Fibroblast of lung (primary cell): ENCODE data around the gene TMEM139. TPM values are rescaled to one million over a fixed set of nuclear protein-coding genes. Genes with fewer than 3 reads are reported as not detected.
A peak's percentile ranks its signal among the peaks of the same experiment; 100 is the strongest.

Experiments
- DNase-seq, 2 donors: peaks; one replicate each; pipeline versions ENCODE4 v3.0.0 to v3.0.0-alpha.2; 2010; ENCODE audit warnings: low read depth in 2 of 2
- H2AFZ ChIP-seq: 2 replicates; pipeline ENCODE4 v1.5.1; 2012; ENCODE audit warnings: low read length, control low read depth, inconsistent platforms
- H3K27ac ChIP-seq: 2 replicates; pipeline ENCODE4 v1.5.1; 2011; ENCODE audit warnings: low read length, control low read depth; ENCODE audit not compliant: insufficient read depth
- H3K27me3 ChIP-seq: 2 replicates; pipeline ENCODE4 v1.5.1; 2011; ENCODE audit warnings: mild to moderate bottlenecking, low read length; ENCODE audit not compliant: control insufficient read depth, insufficient read depth
- H3K36me3 ChIP-seq: 2 replicates; pipeline ENCODE4 v1.5.1; 2011; ENCODE audit warnings: low read length; ENCODE audit not compliant: control insufficient read depth, insufficient read depth
- H3K4me1 ChIP-seq: 2 replicates; pipeline ENCODE4 v1.5.1; 2011; ENCODE audit warnings: low read length; ENCODE audit not compliant: control insufficient read depth, insufficient read depth; ENCODE audit errors: extremely low read depth
- H3K4me2 ChIP-seq: 2 replicates; pipeline ENCODE4 v1.5.1; 2011; ENCODE audit warnings: low read length, control low read depth; ENCODE audit not compliant: insufficient read depth; ENCODE audit errors: extremely low read depth
- H3K4me3 ChIP-seq, 4 experiments: fragments of 200-600 bp in 1 of 4; sonication (generic) in 1 of 4; replicated peaks in 1 of 4; 2 replicates each; pipeline ENCODE4 v1.5.1; 2011 to 2016; ENCODE audit warnings: low read length in 4 of 4, low read depth in 3 of 4, mild to moderate bottlenecking in 3 of 4, control low read depth in 2 of 4, inconsistent platforms in 1 of 4, mixed read lengths in 1 of 4; ENCODE audit not compliant: insufficient read depth in 1 of 4; ENCODE audit errors: control extremely low read depth in 1 of 4
- H3K79me2 ChIP-seq: 2 replicates; pipeline ENCODE4 v1.5.1; 2012; ENCODE audit warnings: mild to moderate bottlenecking, low read length, inconsistent platforms; ENCODE audit not compliant: control insufficient read depth, insufficient read depth
- H3K9ac ChIP-seq: 2 replicates; pipeline ENCODE4 v1.5.1; 2011; ENCODE audit warnings: mild to moderate bottlenecking, low read length, control low read depth; ENCODE audit not compliant: insufficient read depth
- H3K9me3 ChIP-seq: 2 replicates; pipeline ENCODE4 v1.5.1; 2012; ENCODE audit warnings: low read depth, low read length; ENCODE audit not compliant: control insufficient read depth, insufficient read depth
- H4K20me1 ChIP-seq: 2 replicates; pipeline ENCODE4 v1.5.1; 2011; ENCODE audit warnings: low read length; ENCODE audit not compliant: control insufficient read depth, insufficient read depth; ENCODE audit errors: extremely low read depth
- CTCF ChIP-seq, 2 donors: IDR thresholded peaks in 1 of 2; conservative IDR thresholded peaks in 1 of 2; 1 replicate in 1 of 2; 2 replicates in 1 of 2; pipeline ENCODE4 v1.5.1; 2011 to 2012; ENCODE audit warnings: low read length in 2 of 2, control low read depth in 1 of 2, inconsistent platforms in 1 of 2, low read depth in 1 of 2, mild to moderate bottlenecking in 1 of 2
- EZH2 ChIP-seq: IDR thresholded peaks from 2 replicates; pipeline ENCODE4 v1.5.1; 2012; ENCODE audit warnings: low read length, control low read depth, mild to moderate bottlenecking; ENCODE audit errors: missing control alignments
- polyA plus RNA-seq, 2 donors: library from polyadenylated mRNA; depleted of rRNA in 1 of 2; stranded (reverse) in 1 of 2; unstranded in 1 of 2; fragments of >200 nt; gene quantifications; 2 replicates each; pipeline ENCODE4 v1.2.1, GENCODE V29; 2011 to 2012; ENCODE audit warnings: missing spikeins in 1 of 2
- total RNA-seq: library from RNA; depleted of rRNA; stranded (reverse); fragments of >200 nt; gene quantifications from 2 replicates; pipeline ENCODE4 v1.2.1, GENCODE V29; 2014

Gene TMEM139
- total and polyA plus RNA-seq, 2 donors (not counting 1 experiment from before 2014, with no cell fraction given), result not detected

DNA sequence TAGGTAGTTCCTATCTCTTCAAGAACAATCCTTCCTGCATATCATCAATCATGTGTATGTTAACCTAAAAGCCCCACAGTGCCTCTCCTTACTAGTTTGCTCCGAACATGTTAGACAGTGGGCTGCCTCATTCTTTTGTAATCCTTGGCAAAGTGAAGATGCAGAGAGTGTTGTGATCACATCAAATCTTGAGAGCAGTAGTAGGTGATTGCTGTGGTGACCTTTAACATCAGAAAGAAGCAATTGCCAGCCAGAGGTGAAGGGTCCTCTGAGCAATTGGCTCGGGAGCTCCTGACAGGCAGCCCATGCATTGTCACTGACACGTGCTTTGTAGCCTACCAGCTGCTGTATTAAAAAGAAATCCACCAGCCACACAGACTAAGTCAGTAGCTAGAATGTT lies 41.1 kb upstream of the TMEM139 start:
- TF ChIP-seq CTCF (conservative IDR thresholded peaks at IDR 0.05 in 1 of 2, IDR thresholded peaks at IDR 0.05 in 1 of 2; ENCODE audit: low read depth in 1 of 2, low read length in 2 of 2) (no peak), EZH2 (no peak)
- H3K4me2 ChIP-seq, result no peak overlapping the region
- DNase-seq, result peak in 1 of 2 donors; percentile 16
- no peak overlapping the region for H3K4me3 ChIP-seq
- peaks cover 2% of the 10 kb centered on the region for H3K27me3 ChIP-seq
- H3K9me3 ChIP-seq, result no peaks in the 10 kb centered on the region
- H4K20me1 ChIP-seq, result no peaks in the 10 kb centered on the region
- no peaks in the 10 kb centered on the region for H3K36me3 ChIP-seq
- no peak overlapping the region for H3K9ac ChIP-seq
- H2AFZ ChIP-seq, result no peak overlapping the region
- H3K4me1 ChIP-seq, result peaks cover 2% of the 10 kb centered on the region
- H3K27ac ChIP-seq, result no peak overlapping the region
- H3K79me2 ChIP-seq, result no peaks in the 10 kb centered on the region

- Histone ChIP-seq H3K9me3 (no peaks in the 10 kb centered on the region), H3K9ac (no peak overlapping the region), H2AFZ (no peak overlapping the region), H3K4me3 (no peak overlapping the region), H3K4me2 (no peak overlapping the region), H4K20me1 (no peaks in the 10 kb centered on the region), H3K4me1 (peaks cover 2% of the 10 kb centered on the region), H3K36me3 (no peaks in the 10 kb centered on the region), H3K27me3 (peaks cover 2% of the 10 kb centered on the region), H3K79me2 (no peaks in the 10 kb centered on the region), H3K27ac (no peak overlapping the region)
- no peak for TF ChIP-seq CTCF (conservative IDR thresholded peaks at IDR 0.05 in 1 of 2, IDR thresholded peaks at IDR 0.05 in 1 of 2; ENCODE audit: low read depth in 1 of 2, low read length in 2 of 2)
- TF ChIP-seq EZH2, result no peak
- DNase-seq, result no peak
Measured at GRCh38 chr7:143244321-143244720, 40.4 kb upstream of the TMEM139 start.

- H3K79me2 ChIP-seq, result no peaks in the 10 kb centered on the region
- no peak overlapping the region for H3K4me3 ChIP-seq
- no peak overlapping the region for H3K4me2 ChIP-seq
- H3K27ac ChIP-seq, result no peak overlapping the region
- H3K27me3 ChIP-seq, result peaks cover 2% of the 10 kb centered on the region
- H3K36me3 ChIP-seq, result no peaks in the 10 kb centered on the region
- no peaks in the 10 kb centered on the region for H3K9me3 ChIP-seq
- peak in 1 of 2 donors; percentile 15 for DNase-seq
- no peak for TF ChIP-seq CTCF (conservative IDR thresholded peaks at IDR 0.05 in 1 of 2, IDR thresholded peaks at IDR 0.05 in 1 of 2; ENCODE audit: low read depth in 1 of 2, low read length in 2 of 2)
- no peak for TF ChIP-seq EZH2
- no peak overlapping the region for H2AFZ ChIP-seq
- no peaks in the 10 kb centered on the region for H4K20me1 ChIP-seq
- no peak overlapping the region for H3K9ac ChIP-seq
- peaks cover 2% of the 10 kb centered on the region for H3K4me1 ChIP-seq
Measured at GRCh38 chr7:143245123-143245522, 39.6 kb upstream of the TMEM139 start.
